COLO668 (cell line): ENCODE measurements around the gene TFRC.
"Not testable (repeated sequence)": the region's sequence is repeated elsewhere in the genome, so short reads cannot be mapped to it uniquely, and the experiment has no call there.

Source experiments
- DNase-seq: peaks from one replicate; lab custom pipeline; 2025; ENCODE audit not compliant: unreplicated experiment; lab: John Stamatoyannopoulos, UW

Gene TFRC

GRCh38 chr3:196081834-196082618 lies at the start of gene TFRC:
Gene TFRC, minus strand, starts transcription at chr3:196082090. Its CDS starts 4,991 bp downstream, at chr3:196077099.
- DNase-seq = peak; percentile 96

DNA sequence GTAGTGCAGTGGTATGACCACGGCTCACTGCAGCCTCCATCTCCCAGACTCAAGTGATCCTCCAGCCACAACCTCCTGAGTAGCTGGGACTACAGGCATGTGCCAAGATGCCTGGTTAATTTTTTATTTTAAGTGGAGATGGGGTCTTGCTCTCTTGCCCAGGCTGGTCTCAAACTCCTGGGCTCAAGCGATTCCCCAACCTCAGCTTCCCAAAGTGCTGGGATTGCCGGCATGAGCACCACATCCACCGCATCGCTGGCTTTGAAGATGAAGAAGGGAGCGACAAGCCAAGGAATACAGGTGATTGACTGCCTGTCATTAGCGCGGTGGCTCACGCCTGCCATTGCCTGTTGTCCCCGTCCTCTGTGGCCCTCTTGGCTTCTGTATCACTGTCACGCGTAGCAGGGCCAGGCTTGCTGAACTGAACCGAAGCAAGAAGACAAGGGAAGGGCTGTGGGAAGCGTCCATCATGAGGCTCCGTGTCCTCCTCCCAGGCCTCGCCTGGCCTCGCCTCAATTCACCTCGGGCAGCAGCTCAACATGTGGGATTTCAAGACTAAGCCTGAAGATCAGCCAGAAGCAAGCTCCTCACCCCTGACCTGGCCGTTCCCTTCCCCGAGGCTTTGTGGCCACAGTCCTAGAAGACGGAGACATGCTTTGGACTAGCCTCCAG lies 46.4 kb upstream of the TFRC start:
- no peak for DNase-seq

- no peak for DNase-seq
Observed at GRCh38 chr3:196127308-196128040, 45.6 kb upstream of the TFRC start.

- DNase-seq = no peak
Observed at GRCh38 chr3:196124608-196125007, 42.7 kb upstream of the TFRC start.

GRCh38 chr3:196122688-196123046 lies 40.8 kb upstream of the TFRC start:
- DNase-seq = no peak

DNA sequence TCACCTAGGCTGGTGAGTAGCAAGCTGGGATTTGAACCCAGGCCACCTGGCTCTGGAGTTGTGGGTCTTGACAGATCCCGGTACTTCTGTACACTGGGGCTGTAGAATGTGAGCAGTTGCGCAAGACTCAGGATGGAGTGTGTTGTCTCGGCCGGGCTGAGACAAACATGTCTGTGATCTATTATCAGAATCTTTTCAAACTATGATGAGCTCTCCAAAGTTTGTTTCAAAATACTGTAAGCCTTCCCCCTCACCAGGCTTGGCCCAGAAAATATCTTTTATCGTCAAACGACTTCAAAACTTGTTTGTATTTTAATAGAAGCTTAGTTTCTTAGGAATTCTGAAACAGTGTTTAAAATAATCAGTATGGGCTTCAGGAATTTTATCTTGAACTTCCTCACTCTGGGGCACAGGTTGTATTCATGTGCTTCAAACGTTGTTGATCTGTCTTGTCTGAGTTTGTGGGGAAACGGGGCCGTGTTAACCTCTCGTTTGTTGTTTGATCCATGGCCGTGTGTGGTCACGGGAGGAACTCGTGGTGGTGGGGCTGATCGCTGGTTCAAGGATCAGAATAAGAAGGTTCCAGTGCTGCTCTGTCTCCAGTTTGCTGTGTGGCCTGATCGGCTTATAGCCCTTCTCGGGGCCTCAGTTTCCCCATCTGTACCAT lies 40.3 kb upstream of the TFRC start:
- no peak for DNase-seq

GRCh38 chr3:196121066-196121465 lies 39.2 kb upstream of the TFRC start:
- DNase-seq = no peak

DNA sequence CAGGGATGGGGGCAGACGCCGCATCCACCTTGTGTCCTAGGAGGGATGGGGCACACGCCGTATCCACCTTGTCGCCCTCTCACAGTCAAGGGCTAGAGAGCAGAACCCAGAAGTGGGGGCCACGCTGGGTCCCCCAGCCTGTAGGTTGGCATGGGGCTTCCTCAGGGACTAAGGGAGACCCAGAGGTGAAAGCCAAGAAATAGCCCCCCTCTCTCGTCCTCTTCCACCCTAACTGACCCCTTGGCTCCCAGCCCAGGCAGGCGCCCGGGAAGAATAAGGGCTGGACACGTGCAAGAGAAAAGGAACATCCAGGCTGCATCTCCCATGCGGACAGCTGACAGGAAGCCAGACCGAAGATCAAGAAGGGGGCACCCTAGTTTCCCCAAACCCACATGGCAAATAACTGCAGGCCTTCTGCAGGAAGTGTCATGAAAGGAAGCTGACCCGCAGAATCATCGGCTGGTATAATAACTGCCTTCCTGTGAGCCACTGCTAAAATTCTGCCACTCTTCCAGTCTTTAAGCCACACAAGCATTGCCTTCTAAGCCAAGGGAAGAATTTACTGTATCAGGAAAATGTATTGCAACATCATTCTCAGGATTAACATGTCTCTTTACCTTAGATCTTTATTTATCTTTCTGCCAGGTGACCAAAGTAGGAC lies 38.5 kb upstream of the TFRC start:
- no peak for DNase-seq

DNA sequence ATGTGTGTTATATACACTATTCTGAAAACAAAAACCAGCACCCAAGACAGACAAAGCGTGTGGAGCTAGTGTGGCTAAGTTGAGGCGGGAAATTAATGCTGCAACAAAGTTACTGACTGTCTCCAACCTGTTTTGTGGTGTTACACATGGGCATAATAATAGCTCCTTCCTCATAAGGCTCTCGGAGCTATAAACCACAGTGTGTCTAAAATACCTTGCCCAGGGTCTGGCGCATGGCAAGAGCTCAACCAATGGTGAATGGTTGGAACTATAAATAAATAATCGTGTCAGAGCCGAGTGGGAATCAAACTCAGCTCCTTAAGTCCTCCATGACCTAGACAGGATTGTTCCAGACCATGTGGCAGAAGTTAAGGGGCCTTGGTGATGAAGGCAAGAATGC lies 35.9 kb upstream of the TFRC start:
- no peak for DNase-seq

GRCh38 chr3:196115678-196116083 lies 33.8 kb upstream of the TFRC start:
- DNase-seq = no peak

DNA sequence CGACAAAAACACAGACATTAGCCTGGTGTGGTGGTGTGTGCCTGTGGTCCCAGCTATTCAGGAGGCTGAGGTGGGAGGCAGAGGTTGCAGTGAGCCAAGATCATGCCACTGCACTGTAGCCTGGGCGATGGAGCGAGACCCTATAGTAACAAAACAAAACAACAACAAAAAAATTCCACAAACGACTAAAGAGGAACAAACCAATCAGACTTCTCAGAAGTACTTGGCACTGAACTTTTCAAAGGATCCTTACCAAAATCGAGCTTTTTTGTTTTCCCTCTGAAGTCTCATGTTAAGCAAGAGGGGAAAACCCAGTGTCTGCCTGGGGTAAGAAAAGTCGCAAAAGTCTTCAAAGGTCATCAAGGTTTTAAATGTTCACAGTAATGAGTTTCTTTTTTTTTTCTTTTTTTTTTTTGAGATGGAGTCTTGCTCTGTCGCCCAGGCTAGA lies 30.1 kb upstream of the TFRC start:
- no peak for DNase-seq

GRCh38 chr3:196108075-196108743 lies 26.3 kb upstream of the TFRC start:
- peak; percentile 53 for DNase-seq

- DNase-seq = not testable (repeated sequence)
Observed at GRCh38 chr3:196104707-196105106, 22.8 kb upstream of the TFRC start.

GRCh38 chr3:196098365-196098980 lies 16.6 kb upstream of the TFRC start:
- DNase-seq = not testable (repeated sequence)

DNA sequence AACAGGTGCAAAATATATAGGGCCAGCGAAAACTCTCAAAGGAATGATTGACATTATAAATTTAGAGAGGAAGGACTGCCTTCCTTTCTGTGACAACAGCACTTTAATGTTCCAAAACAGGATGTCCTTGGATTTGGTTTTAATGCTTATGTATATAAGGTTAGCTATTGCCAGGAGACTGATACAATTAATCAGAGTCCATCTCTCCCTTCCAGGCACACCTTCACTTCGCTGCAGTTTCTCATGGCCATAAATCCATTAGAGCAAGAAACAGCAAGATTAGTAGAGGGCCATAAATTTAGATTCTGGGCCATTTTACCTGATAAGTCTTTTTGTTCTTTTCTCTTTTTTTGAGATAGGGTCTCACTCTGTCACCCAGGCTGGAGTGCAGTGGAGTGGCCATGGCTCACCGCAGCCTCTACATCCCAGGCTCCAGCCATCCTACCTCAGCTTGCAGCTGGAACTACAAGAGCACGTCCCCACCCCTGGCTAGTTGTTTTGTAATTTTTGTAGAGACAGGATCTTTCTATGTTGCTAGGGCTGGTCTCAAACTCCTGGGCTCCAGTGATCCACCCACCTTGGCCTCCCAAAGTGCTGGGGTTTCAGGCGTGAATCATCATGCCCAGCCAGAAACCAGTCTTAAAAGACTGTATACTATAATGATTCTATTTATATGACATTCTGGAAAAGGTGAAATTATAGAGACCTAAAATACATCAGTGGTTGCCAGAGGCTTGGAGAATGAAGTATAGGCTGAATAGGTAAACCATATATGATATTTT lies 15.7 kb upstream of the TFRC start:
- no peak for DNase-seq

DNA sequence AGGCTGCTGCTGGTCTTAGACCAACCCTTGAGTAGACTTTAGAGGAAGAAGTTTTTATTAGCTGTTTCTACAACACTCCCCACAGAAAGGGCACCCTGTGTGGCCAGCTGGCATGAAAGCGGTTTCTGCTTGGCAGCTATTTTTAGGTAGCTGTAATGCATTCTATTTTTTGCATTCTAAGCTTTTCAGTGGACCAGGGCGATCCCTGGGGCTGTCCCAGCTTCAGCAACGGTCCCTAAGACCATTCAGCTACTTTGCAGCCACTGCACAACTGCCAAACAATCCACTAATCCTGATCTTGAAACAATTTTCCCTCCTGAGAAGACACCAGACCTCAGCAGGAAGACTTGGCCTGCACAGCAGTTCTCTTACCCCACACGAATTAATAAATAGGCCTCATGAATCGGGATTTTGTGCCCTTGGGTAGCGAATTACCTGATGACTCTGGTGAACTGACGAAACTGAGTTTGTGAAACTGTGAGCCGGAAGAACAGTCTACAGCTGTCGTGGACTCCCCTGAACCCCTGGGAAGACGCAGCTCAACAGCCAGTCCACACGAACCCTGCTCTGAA lies 14.6 kb upstream of the TFRC start:
- no peak for DNase-seq

DNA sequence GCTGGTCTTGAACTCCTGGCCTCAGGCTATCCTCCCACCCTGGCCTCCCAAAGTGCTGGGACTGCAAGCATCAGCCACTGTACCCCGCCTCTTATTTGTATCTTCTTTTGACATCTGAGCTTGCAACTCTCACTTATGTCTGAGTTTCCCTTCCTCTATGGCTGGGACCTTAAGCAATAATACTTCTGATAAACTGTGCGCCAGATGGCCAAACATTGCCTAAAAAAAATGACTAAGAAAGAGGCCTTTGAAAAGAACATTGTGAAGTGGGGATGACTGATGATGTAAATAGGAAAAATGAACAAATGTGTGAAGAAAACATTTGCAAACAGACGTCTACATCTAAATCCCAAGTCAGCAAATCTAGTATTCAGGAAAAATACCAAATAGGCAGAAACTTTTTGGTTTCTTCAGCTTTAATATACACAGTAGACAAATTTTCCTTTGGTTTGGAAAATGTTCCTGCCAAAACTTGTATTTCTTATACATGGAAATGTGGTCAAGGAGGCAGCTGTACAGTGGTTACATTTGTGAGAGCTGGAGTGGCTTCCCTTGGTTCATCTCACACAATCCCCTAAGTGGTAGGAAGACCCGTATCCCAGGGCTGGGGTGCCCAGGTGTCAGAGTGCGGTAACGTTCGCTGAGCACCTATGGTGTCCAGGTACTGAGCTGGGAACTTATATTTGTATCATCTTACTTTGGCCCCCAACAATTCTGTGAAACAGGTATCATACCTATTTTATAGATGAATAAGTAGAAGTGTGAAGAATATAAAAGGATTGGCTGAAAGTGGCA lies 11.6 kb upstream of the TFRC start:
- DNase-seq = no peak

DNA sequence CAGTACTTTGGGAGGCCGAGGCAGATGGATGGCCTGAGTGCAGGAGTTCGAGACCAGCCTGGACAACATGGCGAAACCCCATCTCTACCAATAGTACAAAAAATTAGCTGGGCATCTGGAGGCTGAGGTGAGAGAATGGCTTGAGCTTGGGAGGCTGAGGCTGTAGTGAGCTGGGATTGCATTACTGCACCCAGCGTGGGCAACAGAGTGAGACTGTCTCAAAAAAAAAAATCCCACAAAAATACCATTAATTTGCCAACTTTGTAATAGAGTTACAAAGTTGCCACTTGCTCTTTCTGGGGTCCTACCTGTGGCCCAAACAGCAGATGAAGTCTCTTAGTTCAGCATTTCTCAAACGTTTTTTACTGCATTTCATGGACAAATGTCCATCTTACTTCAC lies 6.0 kb upstream of the TFRC start:
- DNase-seq = no peak
